HK-2 (cell line): ENCODE measurements around the gene EIF1.

ENCODE experiments used
- DNase-seq: peaks from one replicate; pipeline ENCODE4 v3.0.0-alpha.2; 2018; ENCODE audit not compliant: unreplicated experiment

EIF1 gene

GRCh38 chr17:41735744-41736143 lies 47.1 kb downstream of the EIF1 start:
- DNase-seq: no peak

DNA sequence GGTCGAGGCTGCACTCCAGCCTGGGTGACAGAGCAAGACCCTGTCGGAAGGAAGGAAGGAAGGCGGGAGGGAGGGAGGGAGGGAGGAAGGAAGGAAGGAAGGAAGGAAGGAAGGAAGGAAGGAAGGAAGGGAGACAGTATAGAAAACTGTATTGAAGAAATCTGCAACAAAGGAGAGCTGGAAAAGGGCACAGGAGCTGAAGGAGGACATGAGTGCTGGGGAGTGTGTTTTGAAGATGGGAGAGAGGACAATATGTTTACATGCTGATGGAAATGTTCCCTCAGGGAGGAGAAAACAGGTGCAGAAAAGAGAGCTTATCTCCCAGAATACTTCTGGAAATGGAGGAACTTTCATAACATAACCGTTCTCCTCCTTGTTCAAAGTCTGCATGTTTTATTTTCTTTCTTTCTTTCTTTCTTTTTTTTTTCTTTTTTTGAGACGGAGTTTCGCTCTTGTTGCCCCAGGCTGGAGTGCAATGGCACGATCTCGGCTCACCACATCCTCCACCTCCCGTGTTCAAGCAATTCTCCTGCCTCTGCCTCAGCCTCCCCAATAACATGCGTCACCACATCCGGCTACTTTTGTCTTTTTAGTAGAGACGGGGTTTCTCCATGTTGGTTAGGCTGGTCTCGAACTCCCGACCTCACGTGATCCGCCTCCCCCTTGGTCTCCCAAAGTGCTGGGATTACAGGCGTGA lies 48.4 kb downstream of the EIF1 start:
- no peak for DNase-seq

DNA sequence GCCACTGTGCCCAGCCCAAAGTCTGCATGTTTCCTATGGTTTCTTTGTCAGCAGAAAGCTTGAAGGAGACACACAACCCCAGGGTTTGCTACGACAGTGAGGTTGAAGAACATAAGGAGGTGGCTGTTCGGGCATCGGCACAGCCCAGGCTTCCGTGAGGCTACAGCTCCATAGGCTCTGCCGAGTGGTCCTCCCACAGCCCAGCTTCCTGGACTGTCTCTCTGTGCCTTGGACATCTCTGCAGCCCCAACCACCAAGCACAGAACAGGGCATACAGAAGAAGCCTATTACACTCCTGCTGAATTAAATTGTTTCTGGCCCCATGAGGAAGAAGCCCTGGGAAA lies 49.0 kb downstream of the EIF1 start:
- no peak for DNase-seq

GRCh38 chr17:41738077-41738800 lies 49.6 kb downstream of the EIF1 start:
- peak; percentile 87 for DNase-seq

- DNase-seq: no peak
Measured at GRCh38 chr17:41738801-41739112, 50.1 kb downstream of the EIF1 start.

GRCh38 chr17:41739661-41740352 lies 51.1 kb downstream of the EIF1 start:
- peak; percentile 22 for DNase-seq

DNA sequence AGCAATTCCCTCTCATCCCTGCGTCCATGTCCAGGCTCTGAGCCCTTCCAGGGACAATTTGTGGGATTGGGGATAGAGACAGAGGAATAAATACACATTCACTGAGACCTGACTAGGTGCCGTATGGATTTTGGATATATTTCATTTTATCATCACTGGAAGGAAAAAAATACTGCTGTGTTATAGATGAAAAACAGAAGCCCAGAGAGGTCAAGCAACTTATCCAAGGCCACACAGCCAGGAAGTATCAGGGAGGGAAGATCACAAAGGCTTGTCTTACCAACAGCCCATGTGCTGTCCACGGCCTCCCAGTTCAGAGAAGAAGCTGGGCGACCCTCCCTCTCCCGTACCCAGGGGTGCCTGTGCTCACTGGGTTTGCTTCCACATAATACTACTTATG lies 51.8 kb downstream of the EIF1 start:
- no peak for DNase-seq

DNA sequence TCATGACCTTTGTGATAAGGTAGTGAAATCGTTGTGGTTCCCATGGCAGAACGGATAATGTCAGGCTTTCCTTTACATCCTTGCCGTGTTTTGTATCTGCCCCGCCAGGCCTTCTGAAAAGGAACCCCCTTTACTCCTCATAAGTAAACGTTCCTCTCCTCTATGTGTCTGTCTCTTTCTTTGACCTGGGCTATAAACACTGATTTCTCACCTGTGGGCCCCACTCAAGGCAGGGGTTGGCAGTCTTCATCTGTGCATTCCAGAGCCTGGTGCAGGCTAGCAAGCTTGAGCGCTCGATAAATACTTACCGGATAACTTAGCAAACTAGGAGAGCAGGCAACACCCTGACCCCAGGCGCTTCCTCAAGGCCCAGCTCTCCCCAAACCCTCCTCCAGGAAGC lies 53.0 kb downstream of the EIF1 start:
- no peak for DNase-seq
